ENCODE results near the gene TMEM123.
A peak's percentile ranks its signal among the peaks of the same experiment; 100 is the strongest.

The TMEM123 gene

GRCh38 chr11:102470251-102470650, 17.7 kb upstream of the TMEM123 start:
- no peak for DNase-seq

GRCh38 chr11:102469196-102469821, 16.7 kb upstream of the TMEM123 start:
- no peak for DNase-seq

- DNase-seq = no peak
Observed at GRCh38 chr11:102468616-102469195, 16.1 kb upstream of the TMEM123 start.

- no peak for DNase-seq
Observed at GRCh38 chr11:102467853-102468580, 15.5 kb upstream of the TMEM123 start.

- DNase-seq = no peak
Observed at GRCh38 chr11:102467080-102467708, 14.6 kb upstream of the TMEM123 start.

- no peak for DNase-seq
Observed at GRCh38 chr11:102465696-102466095, 13.1 kb upstream of the TMEM123 start.

GRCh38 chr11:102464859-102465500, 12.4 kb upstream of the TMEM123 start:
- no peak for DNase-seq

- no peak for DNase-seq
Observed at GRCh38 chr11:102464037-102464436, 11.5 kb upstream of the TMEM123 start.

- DNase-seq = no peak
Observed at GRCh38 chr11:102462610-102463009, 10.0 kb upstream of the TMEM123 start.

GRCh38 chr11:102459393-102459792, 6.8 kb upstream of the TMEM123 start:
- no peak for DNase-seq

- DNase-seq = no peak
Observed at GRCh38 chr11:102458548-102458947, 6.0 kb upstream of the TMEM123 start.

- no peak for DNase-seq
Observed at GRCh38 chr11:102457865-102458264, 5.3 kb upstream of the TMEM123 start.

GRCh38 chr11:102457056-102457677, 4.6 kb upstream of the TMEM123 start:
- no peak for DNase-seq

- DNase-seq = no peak
Observed at GRCh38 chr11:102456381-102456780, 3.8 kb upstream of the TMEM123 start.

GRCh38 chr11:102453921-102454320, 1.4 kb upstream of the TMEM123 start:
- no peak for DNase-seq

GRCh38 chr11:102453302-102453695, 734 bp upstream of the TMEM123 start:
- no peak for DNase-seq

- peak; percentile 76 for DNase-seq
Observed at GRCh38 chr11:102451681-102452460, 694 bp downstream of the TMEM123 start.

- no peak for DNase-seq
Observed at GRCh38 chr11:102451041-102451680, 1.4 kb downstream of the TMEM123 start.

- DNase-seq = no peak
Observed at GRCh38 chr11:102449651-102450570, 2.7 kb downstream of the TMEM123 start.

GRCh38 chr11:102448869-102449224, 3.7 kb downstream of the TMEM123 start:
- DNase-seq = no peak

All from right forelimb (tissue), 1 donor.